ENCODE results near the gene TMEM132A. TPM values are rescaled to one million over a fixed set of nuclear protein-coding genes. Genes with fewer than 3 reads are reported as not detected.

Gene TMEM132A, protein sequence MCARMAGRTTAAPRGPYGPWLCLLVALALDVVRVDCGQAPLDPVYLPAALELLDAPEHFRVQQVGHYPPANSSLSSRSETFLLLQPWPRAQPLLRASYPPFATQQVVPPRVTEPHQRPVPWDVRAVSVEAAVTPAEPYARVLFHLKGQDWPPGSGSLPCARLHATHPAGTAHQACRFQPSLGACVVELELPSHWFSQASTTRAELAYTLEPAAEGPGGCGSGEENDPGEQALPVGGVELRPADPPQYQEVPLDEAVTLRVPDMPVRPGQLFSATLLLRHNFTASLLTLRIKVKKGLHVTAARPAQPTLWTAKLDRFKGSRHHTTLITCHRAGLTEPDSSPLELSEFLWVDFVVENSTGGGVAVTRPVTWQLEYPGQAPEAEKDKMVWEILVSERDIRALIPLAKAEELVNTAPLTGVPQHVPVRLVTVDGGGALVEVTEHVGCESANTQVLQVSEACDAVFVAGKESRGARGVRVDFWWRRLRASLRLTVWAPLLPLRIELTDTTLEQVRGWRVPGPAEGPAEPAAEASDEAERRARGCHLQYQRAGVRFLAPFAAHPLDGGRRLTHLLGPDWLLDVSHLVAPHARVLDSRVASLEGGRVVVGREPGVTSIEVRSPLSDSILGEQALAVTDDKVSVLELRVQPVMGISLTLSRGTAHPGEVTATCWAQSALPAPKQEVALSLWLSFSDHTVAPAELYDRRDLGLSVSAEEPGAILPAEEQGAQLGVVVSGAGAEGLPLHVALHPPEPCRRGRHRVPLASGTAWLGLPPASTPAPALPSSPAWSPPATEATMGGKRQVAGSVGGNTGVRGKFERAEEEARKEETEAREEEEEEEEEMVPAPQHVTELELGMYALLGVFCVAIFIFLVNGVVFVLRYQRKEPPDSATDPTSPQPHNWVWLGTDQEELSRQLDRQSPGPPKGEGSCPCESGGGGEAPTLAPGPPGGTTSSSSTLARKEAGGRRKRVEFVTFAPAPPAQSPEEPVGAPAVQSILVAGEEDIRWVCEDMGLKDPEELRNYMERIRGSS
- 10 to 100 TPM in 1 of 2 donors, 1 to 10 TPM in 1; 8.1 to 37.4 TPM for polyA plus RNA-seq

DNA sequence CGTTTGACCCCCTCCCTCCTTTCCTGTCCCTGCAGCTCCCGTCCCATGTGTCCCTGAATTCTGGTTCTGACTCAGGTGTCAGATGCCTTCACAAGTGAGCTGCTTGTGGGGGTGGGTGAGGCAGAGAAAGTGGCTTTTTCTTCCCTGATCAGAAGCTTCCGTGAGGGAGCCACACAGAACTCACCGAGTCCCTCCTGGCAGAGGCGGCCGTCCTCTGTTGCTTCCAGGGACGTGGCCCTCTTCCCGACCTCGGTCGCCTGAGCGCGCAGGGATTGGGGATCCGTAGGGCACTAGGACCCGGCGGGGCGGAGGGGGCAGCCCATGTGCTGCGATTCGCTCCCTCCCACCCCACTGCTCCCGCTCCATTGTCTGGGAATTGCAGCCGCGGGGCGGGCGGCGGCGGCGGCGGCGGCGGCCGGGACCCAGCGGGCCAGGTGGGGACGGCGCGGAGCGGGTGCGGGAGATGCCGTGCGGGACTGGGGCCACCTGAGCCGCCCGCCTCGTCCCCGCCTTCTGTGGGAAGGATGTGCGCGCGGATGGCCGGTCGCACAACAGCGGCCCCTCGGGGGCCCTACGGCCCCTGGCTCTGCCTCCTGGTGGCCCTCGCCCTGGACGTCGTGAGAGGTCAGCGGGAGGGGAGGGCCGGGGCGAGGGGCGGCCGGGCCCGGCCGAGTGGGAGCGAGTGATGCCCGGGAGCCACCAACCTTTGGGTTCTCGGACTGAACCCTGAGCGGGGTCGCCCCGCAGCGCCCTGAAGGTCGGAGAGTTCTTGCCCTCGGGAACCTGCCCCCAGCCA, at the start of gene TMEM132A:
Gene TMEM132A, plus strand, starts transcription at position 351 of the 796 bp plus-strand sequence. Its CDS starts 174 bp downstream, at position 525.
- H3K27ac ChIP-seq (ENCODE audit: low read depth in 2 of 2, low read length in 1 of 2) = peak within 1 kb of the TSS in 1 of 2 donors; percentile 26
- peaks cover 12 to 34% of the 10 kb centered on the region in 2 donors for H3K4me1 ChIP-seq (ENCODE audit: control insufficient read depth in 2 of 2, insufficient read depth in 2 of 2, low read length in 1 of 2)
- WGBS, 2 donors = 1 to 2% methylated on average over 46 to 69 of the region's 69 CpGs
- H3K4me3 ChIP-seq (ENCODE audit: low read depth in 1 of 2, low read length in 2 of 2) = peak within 1 kb of the TSS; percentile 65 to 70
- peaks cover 11 to 39% of the 10 kb centered on the region in 2 donors for H3K36me3 ChIP-seq (ENCODE audit: control insufficient read depth in 2 of 2, insufficient read depth in 2 of 2, low read length in 1 of 2)
- H3K9me3 ChIP-seq (ENCODE audit: control insufficient read depth in 2 of 2, insufficient read depth in 1 of 2, low read depth in 1 of 2, low read length in 1 of 2) = no peaks in the 10 kb centered on the region
- no peaks in the 10 kb centered on the region for H3K27me3 ChIP-seq (ENCODE audit: control insufficient read depth in 1 of 2, insufficient read depth in 2 of 2, low read length in 2 of 2)

- no peaks in the 10 kb centered on the region for H3K27me3 ChIP-seq (ENCODE audit: control insufficient read depth in 1 of 2, insufficient read depth in 2 of 2, low read length in 2 of 2)
- H3K27ac ChIP-seq (ENCODE audit: low read depth in 2 of 2, low read length in 1 of 2) = no peak overlapping the region
- WGBS, 2 donors = 79 to 81% methylated on average over 7 of the region's 7 CpGs
- H3K4me1 ChIP-seq (ENCODE audit: control insufficient read depth in 2 of 2, insufficient read depth in 2 of 2, low read length in 1 of 2) = peaks cover 2 to 5% of the 10 kb centered on the region in 2 donors
- no peaks in the 10 kb centered on the region for H3K9me3 ChIP-seq (ENCODE audit: control insufficient read depth in 2 of 2, insufficient read depth in 1 of 2, low read depth in 1 of 2, low read length in 1 of 2)
- H3K36me3 ChIP-seq (ENCODE audit: control insufficient read depth in 2 of 2, insufficient read depth in 2 of 2, low read length in 1 of 2) = peaks cover 0 to 2% of the 10 kb centered on the region in 2 donors
- H3K4me3 ChIP-seq (ENCODE audit: low read depth in 1 of 2, low read length in 2 of 2) = no peak overlapping the region
Observed at GRCh38 chr11:60875366-60876167, 48.7 kb upstream of the TMEM132A start.

GRCh38 chr11:60876168-60876485, 48.1 kb upstream of the TMEM132A start:
- no peak overlapping the region for H3K27ac ChIP-seq (ENCODE audit: low read depth in 2 of 2, low read length in 1 of 2)
- peaks cover 0 to 4% of the 10 kb centered on the region in 2 donors for H3K36me3 ChIP-seq (ENCODE audit: control insufficient read depth in 2 of 2, insufficient read depth in 2 of 2, low read length in 1 of 2)
- peaks cover 2 to 5% of the 10 kb centered on the region in 2 donors for H3K4me1 ChIP-seq (ENCODE audit: control insufficient read depth in 2 of 2, insufficient read depth in 2 of 2, low read length in 1 of 2)
- no peaks in the 10 kb centered on the region for H3K27me3 ChIP-seq (ENCODE audit: control insufficient read depth in 1 of 2, insufficient read depth in 2 of 2, low read length in 2 of 2)
- no peak overlapping the region for H3K4me3 ChIP-seq (ENCODE audit: low read depth in 1 of 2, low read length in 2 of 2)
- no peaks in the 10 kb centered on the region for H3K9me3 ChIP-seq (ENCODE audit: control insufficient read depth in 2 of 2, insufficient read depth in 1 of 2, low read depth in 1 of 2, low read length in 1 of 2)
- 98% methylated on average over 2 of the region's 2 CpGs for WGBS, 2 donors

GRCh38 chr11:60878245-60879101, 45.8 kb upstream of the TMEM132A start:
- peak overlapping the region; percentile 13 to 76 for H3K27ac ChIP-seq (ENCODE audit: low read depth in 2 of 2, low read length in 1 of 2)
- 67 to 73% methylated on average over 5 of the region's 5 CpGs for WGBS, 2 donors

DNA sequence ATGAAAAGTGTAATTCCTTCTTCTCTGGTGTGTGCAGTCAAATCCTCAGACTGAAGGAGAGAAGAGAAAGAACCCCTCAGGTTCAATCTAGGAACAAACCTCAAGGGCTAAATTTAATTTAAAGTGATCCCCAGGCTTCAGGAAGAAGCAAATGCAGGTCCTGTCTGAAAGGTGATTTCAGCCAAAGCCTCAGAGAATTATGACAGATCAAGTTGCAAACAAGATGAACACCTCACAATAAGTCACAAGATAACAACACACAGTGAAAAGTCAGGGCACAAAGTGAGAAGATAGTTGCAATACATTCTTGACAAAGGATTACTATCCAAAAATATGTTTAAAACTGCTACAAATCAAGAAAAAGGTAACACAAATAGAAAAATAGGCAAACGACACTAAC, 45.2 kb upstream of the TMEM132A start:
- Histone ChIP-seq H3K27ac (ENCODE audit: low read depth in 2 of 2, low read length in 1 of 2) (no peak overlapping the region), H3K9me3 (ENCODE audit: control insufficient read depth in 2 of 2, insufficient read depth in 1 of 2, low read depth in 1 of 2, low read length in 1 of 2) (no peaks in the 10 kb centered on the region), H3K4me3 (ENCODE audit: low read depth in 1 of 2, low read length in 2 of 2) (no peak overlapping the region), H3K4me1 (ENCODE audit: control insufficient read depth in 2 of 2, insufficient read depth in 2 of 2, low read length in 1 of 2) (peaks cover 0 to 2% of the 10 kb centered on the region in 2 donors), H3K27me3 (ENCODE audit: control insufficient read depth in 1 of 2, insufficient read depth in 2 of 2, low read length in 2 of 2) (no peaks in the 10 kb centered on the region), H3K36me3 (ENCODE audit: control insufficient read depth in 2 of 2, insufficient read depth in 2 of 2, low read length in 1 of 2) (peaks cover 0 to 4% of the 10 kb centered on the region in 2 donors)
- WGBS, 2 donors = 79 to 93% methylated on average over 1 of the region's 1 CpG

More at GRCh38 chr11:60878245-60879101, 45.8 kb upstream of the TMEM132A start:
- H3K4me1 ChIP-seq (ENCODE audit: control insufficient read depth in 2 of 2, insufficient read depth in 2 of 2, low read length in 1 of 2) = peaks cover 0 to 2% of the 10 kb centered on the region in 2 donors
- no peaks in the 10 kb centered on the region for H3K27me3 ChIP-seq (ENCODE audit: control insufficient read depth in 1 of 2, insufficient read depth in 2 of 2, low read length in 2 of 2)
- H3K36me3 ChIP-seq (ENCODE audit: control insufficient read depth in 2 of 2, insufficient read depth in 2 of 2, low read length in 1 of 2) = peaks cover 0 to 4% of the 10 kb centered on the region in 2 donors
- no peaks in the 10 kb centered on the region for H3K9me3 ChIP-seq (ENCODE audit: control insufficient read depth in 2 of 2, insufficient read depth in 1 of 2, low read depth in 1 of 2, low read length in 1 of 2)
- no peak overlapping the region for H3K4me3 ChIP-seq (ENCODE audit: low read depth in 1 of 2, low read length in 2 of 2)

- 76 to 77% methylated on average over 5 of the region's 5 CpGs for WGBS, 2 donors
- no peak overlapping the region for H3K4me3 ChIP-seq (ENCODE audit: low read depth in 1 of 2, low read length in 2 of 2)
- H3K36me3 ChIP-seq (ENCODE audit: control insufficient read depth in 2 of 2, insufficient read depth in 2 of 2, low read length in 1 of 2) = peaks cover 0 to 4% of the 10 kb centered on the region in 2 donors
- no peaks in the 10 kb centered on the region for H3K27me3 ChIP-seq (ENCODE audit: control insufficient read depth in 1 of 2, insufficient read depth in 2 of 2, low read length in 2 of 2)
- no peaks in the 10 kb centered on the region for H3K9me3 ChIP-seq (ENCODE audit: control insufficient read depth in 2 of 2, insufficient read depth in 1 of 2, low read depth in 1 of 2, low read length in 1 of 2)
- H3K27ac ChIP-seq (ENCODE audit: low read depth in 2 of 2, low read length in 1 of 2) = no peak overlapping the region
- no peaks in the 10 kb centered on the region for H3K4me1 ChIP-seq (ENCODE audit: control insufficient read depth in 2 of 2, insufficient read depth in 2 of 2, low read length in 1 of 2)
Observed at GRCh38 chr11:60879971-60880588, 44.2 kb upstream of the TMEM132A start.

- Histone ChIP-seq H3K27ac (ENCODE audit: low read depth in 2 of 2, low read length in 1 of 2) (no peak overlapping the region), H3K36me3 (ENCODE audit: control insufficient read depth in 2 of 2, insufficient read depth in 2 of 2, low read length in 1 of 2) (peaks cover 0 to 4% of the 10 kb centered on the region in 2 donors), H3K27me3 (ENCODE audit: control insufficient read depth in 1 of 2, insufficient read depth in 2 of 2, low read length in 2 of 2) (no peaks in the 10 kb centered on the region), H3K9me3 (ENCODE audit: control insufficient read depth in 2 of 2, insufficient read depth in 1 of 2, low read depth in 1 of 2, low read length in 1 of 2) (no peaks in the 10 kb centered on the region), H3K4me1 (ENCODE audit: control insufficient read depth in 2 of 2, insufficient read depth in 2 of 2, low read length in 1 of 2) (no peaks in the 10 kb centered on the region), H3K4me3 (ENCODE audit: low read depth in 1 of 2, low read length in 2 of 2) (no peak overlapping the region)
- WGBS, 2 donors = 73% methylated on average over 8 of the region's 8 CpGs
Observed at GRCh38 chr11:60880643-60881282, 43.5 kb upstream of the TMEM132A start.
